GM12878 (cell line): ENCODE measurements around the gene HDAC9. TPM values are rescaled to one million over a fixed set of nuclear protein-coding genes. Genes with fewer than 3 reads are reported as not detected.

Experiments used
- ATAC-seq: fragments of 200-7000 bp; cut with Tn5 transposase; 3 replicates; pipeline ENCODE4 v1.9.1; 2020; ENCODE audit warnings: mild to moderate bottlenecking, moderate library complexity
- BruUV-seq: library from RNA; stranded (reverse); fragments of 400-500 nt; replicated peaks from 2 replicates; lab custom pipeline; 2021; lab: Mats Ljungman, UMichigan
- CTCF ChIA-PET: fragments of 300-600 bp; sonication (Branson Sonifier 250); formaldehyde crosslinking; extraction: SDS; loops from one replicate; lab custom pipeline; 2021; ENCODE audit warnings: inconsistent platforms; lab: Yijun Ruan, JAX
- POLR2A ChIA-PET: fragments of 350-600 bp; formaldehyde crosslinking; extraction: SDS; loops from one replicate; lab custom pipeline; 2021; ENCODE audit warnings: inconsistent platforms; lab: Charles Lee
- RAD21 ChIA-PET: fragments of 300-600 bp; sonication (Branson Sonifier 250); formaldehyde crosslinking; loops from one replicate; lab custom pipeline; 2023; ENCODE audit warnings: antibody characterized with exemption; ENCODE audit not compliant: unreplicated experiment; lab: Charles Lee
- SMC1A ChIA-PET: fragments of 300-600 bp; sonication (Branson Sonifier 250); formaldehyde crosslinking; loops from one replicate; lab custom pipeline; 2023; ENCODE audit not compliant: unreplicated experiment, uncharacterized antibody; lab: Charles Lee
- DNase-seq: peaks from one replicate; pipeline ENCODE4 v3.0.0-alpha.2; 2011; ENCODE audit warnings: low read depth, low spot score
- FAIRE-seq: peaks from 3 replicates; lab custom pipeline; 2011; peaks lifted over from hg19 to GRCh38; lab: Jason Lieb, UNC
- H2AFZ ChIP-seq: 2 replicates; pipeline ENCODE4 v1.6.0; 2011; ENCODE audit warnings: low read depth, low read length, control low read depth; ENCODE audit not compliant: control insufficient read depth
- H3K27ac ChIP-seq: 2 replicates; pipeline ENCODE4 v1.5.1; 2011; ENCODE audit warnings: control low read depth; ENCODE audit not compliant: control insufficient read depth, insufficient read depth
- H3K27me3 ChIP-seq, 2 experiments: replicated peaks in 1 of 2; 2 replicates each; pipeline versions ENCODE4 v1.6.0 to v1.6.1; 2011; ENCODE audit warnings: low read length in 1 of 2; ENCODE audit not compliant: control insufficient read depth in 2 of 2, insufficient read depth in 2 of 2
- H3K36me3 ChIP-seq, 2 experiments: 2 replicates each; pipeline ENCODE4 v1.5.1; 2011; ENCODE audit warnings: low read length in 1 of 2; ENCODE audit not compliant: control insufficient read depth in 2 of 2, insufficient read depth in 2 of 2
- H3K4me1 ChIP-seq: 2 replicates; pipeline ENCODE4 v1.6.1; 2011; ENCODE audit warnings: mild to moderate bottlenecking, low read length, moderate library complexity, mixed read lengths; ENCODE audit not compliant: control insufficient read depth, insufficient read depth
- H3K4me2 ChIP-seq: 2 replicates; pipeline ENCODE4 v1.6.0; 2011; ENCODE audit warnings: control low read depth; ENCODE audit not compliant: control insufficient read depth, insufficient read depth
- H3K4me3 ChIP-seq: fragments of 200-600 bp; sonication (generic); 2 replicates; pipeline ENCODE4 v1.5.1; 2016
- H3K79me2 ChIP-seq: 2 replicates; pipeline ENCODE4 v1.6.0; 2011; ENCODE audit warnings: low read length; ENCODE audit not compliant: control insufficient read depth, insufficient read depth
- H3K9ac ChIP-seq: 2 replicates; pipeline ENCODE4 v1.8.0; 2011; ENCODE audit warnings: low read length, control low read depth, mixed read lengths; ENCODE audit not compliant: control insufficient read depth, insufficient read depth
- H3K9me3 ChIP-seq: replicated peaks from 3 replicates; pipeline ENCODE4 v1.5.1; 2011; ENCODE audit warnings: mild to moderate bottlenecking, low read length; ENCODE audit not compliant: control insufficient read depth, insufficient read depth
- H4K20me1 ChIP-seq: 2 replicates; pipeline ENCODE4 v1.6.0; 2011; ENCODE audit not compliant: control insufficient read depth, insufficient read depth
- BACH1 ChIP-seq: fragments of 450-650 bp; IDR thresholded peaks from 2 replicates; pipeline ENCODE4 v1.6.1; 2017; ENCODE audit warnings: mild to moderate bottlenecking, borderline replicate concordance
- HSF1 ChIP-seq: fragments of 150-350 bp; IDR thresholded peaks from 2 replicates; pipeline ENCODE4 v1.6.1; 2014; ENCODE audit warnings: mild to moderate bottlenecking, low read depth, low read length
- IKZF1 ChIP-seq: fragments of 450-650 bp; conservative IDR thresholded peaks from 2 replicates; pipeline ENCODE4 v1.6.1; 2017; ENCODE audit warnings: antibody characterized with exemption, mild to moderate bottlenecking
- NRF1 ChIP-seq: conservative IDR thresholded peaks from 2 replicates; pipeline ENCODE4 v1.6.1; 2011; ENCODE audit warnings: mild to moderate bottlenecking, low read depth, low read length, improper control_type of control experiment
- POLR2AphosphoS5 ChIP-seq: IDR thresholded peaks from 2 replicates; pipeline ENCODE4 v1.6.1; 2011; ENCODE audit warnings: mild to moderate bottlenecking, low read length, inconsistent platforms
- SKIL ChIP-seq: fragments of 450-650 bp; IDR thresholded peaks from 2 replicates; pipeline ENCODE4 v1.6.1; 2017; ENCODE audit warnings: mild to moderate bottlenecking, low read depth, inconsistent platforms; ENCODE audit not compliant: poor library complexity, severe bottlenecking
- TBL1XR1 ChIP-seq: IDR thresholded peaks from 2 replicates; pipeline ENCODE4 v1.6.1; 2012; ENCODE audit warnings: low read depth, low read length, improper control_type of control experiment
- in situ Hi-C: fragments of 300-500 bp; cut with MboI; formaldehyde crosslinking; loops from 9 replicates; pipeline ENCODE4 v1.14.3; 2018; ENCODE audit warnings: mixed read lengths
- intact Hi-C: fragments of 100-400 bp; cut with micrococcal nuclease; formaldehyde crosslinking; loops from one replicate; pipeline ENCODE4 v1.14.2; 2022; ENCODE audit not compliant: unreplicated experiment
- polyA plus RNA-seq, 11 experiments: library from polyadenylated mRNA; depleted of rRNA in 4 of 11; unstranded in 6 of 11; stranded (reverse) in 5 of 11; fragments of >200 nt; fragmentation: Nextera tagmentation in 4 of 11; fragmentation: Illumina TruSeq in 1 of 11; extraction: Ambion mirVana in 4 of 11; extraction: Trizol in 1 of 11; gene quantifications; 1 replicate in 1 of 11; 2 replicates in 10 of 11; pipeline versions ENCODE4 v1.2.1 to v1.2.3, GENCODE V29; 2011 to 2016; ENCODE audit warnings: inconsistent platforms in 2 of 11, missing spikeins in 2 of 11, low read depth in 1 of 11
- total RNA-seq, 4 experiments: library from RNA; depleted of rRNA in 3 of 4; stranded (reverse); fragments of >200 nt in 3 of 4; fragmentation: Illumina TruSeq in 1 of 4; extraction: Trizol in 1 of 4; gene quantifications; 2 replicates each; pipeline versions ENCODE4 v1.2.1 to v1.2.3, GENCODE V29; 2013 to 2021

HDAC9 gene
- total and polyA plus RNA-seq, 10 of the 15 experiments (the other 5 are each of a cell fraction or from before 2014, with no cell fraction given), result 0.73 to 12.8 (median 0.92) TPM

GRCh38 chr7:18450019-18450418, 45.5 kb upstream of the HDAC9 start (continued):
- no peak for TF ChIP-seq NRF1

GRCh38 chr7:18455606-18456005, 39.9 kb upstream of the HDAC9 start:
- Histone ChIP-seq H3K4me2 (no peak overlapping the region), H3K4me3 (no peak overlapping the region), H2AFZ (no peak overlapping the region), H4K20me1 (no peaks in the 10 kb centered on the region), H3K27me3 (no peaks in the 10 kb centered on the region), H3K9ac (no peak overlapping the region), H3K9me3 (no peaks in the 10 kb centered on the region), H3K79me2 (no peaks in the 10 kb centered on the region), H3K4me1 (no peaks in the 10 kb centered on the region), H3K27ac (no peak overlapping the region), H3K36me3 (no peaks in the 10 kb centered on the region)
- intact Hi-C loops (no loop called here), in situ Hi-C loops (no loop called here)
- TF ChIP-seq BACH1 (no peak), IKZF1 (no peak), TBL1XR1 (no peak), SKIL (no peak), POLR2AphosphoS5 (no peak), HSF1 (no peak)
- no peak for ATAC-seq
- BruUV-seq, result no TSS peak
- no peak for DNase-seq
- POLR2A ChIA-PET, result no interaction called here
- CTCF ChIA-PET, result no interaction called here
- SMC1A ChIA-PET, result interaction anchor here (1.3 kb wide), 1 partner anchor 65 kb away, joined by 3 read pairs; no protein-coding TSS in a partner anchor
- RAD21 ChIA-PET, result interaction anchor here (1.6 kb wide), 1 partner anchor 14 kb away, joined by 3 read pairs; no protein-coding TSS in a partner anchor
- no peak for FAIRE-seq
